ENCODE data around the gene MYH14. TPM values are rescaled to one million over a fixed set of nuclear protein-coding genes. Genes with fewer than 3 reads are reported as not detected.

Gene MYH14
- polyA plus RNA-seq, 1 donor (not counting 4 experiments of a cell fraction or from before 2014, with no cell fraction given), result 0.20 TPM

DNA sequence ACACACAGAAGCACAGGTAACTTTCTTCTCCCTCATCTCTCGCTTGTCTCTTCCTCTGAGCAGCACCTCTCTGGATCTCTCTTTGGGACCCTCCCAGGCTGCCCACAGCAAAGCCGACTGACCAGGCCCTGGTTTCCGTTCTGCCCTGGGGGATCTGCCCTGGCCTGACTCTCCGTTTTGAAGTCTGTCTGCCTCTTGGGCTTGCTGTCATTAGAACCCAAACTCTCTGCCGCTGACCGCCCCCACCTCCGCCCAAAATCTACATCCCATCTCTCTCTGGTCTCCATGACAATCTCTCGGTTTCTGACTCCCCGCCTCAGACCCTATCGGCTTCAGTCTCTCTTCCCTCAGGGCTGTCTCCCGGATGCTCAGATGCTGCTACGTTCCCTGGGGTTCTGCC is 118.8 kb downstream of the MYH14 start:
- TF ChIP-seq EZH2 (IDR thresholded peaks at IDR 0.05; ENCODE audit: low read length), result no peak
- TF ChIP-seq, protein P1, sequence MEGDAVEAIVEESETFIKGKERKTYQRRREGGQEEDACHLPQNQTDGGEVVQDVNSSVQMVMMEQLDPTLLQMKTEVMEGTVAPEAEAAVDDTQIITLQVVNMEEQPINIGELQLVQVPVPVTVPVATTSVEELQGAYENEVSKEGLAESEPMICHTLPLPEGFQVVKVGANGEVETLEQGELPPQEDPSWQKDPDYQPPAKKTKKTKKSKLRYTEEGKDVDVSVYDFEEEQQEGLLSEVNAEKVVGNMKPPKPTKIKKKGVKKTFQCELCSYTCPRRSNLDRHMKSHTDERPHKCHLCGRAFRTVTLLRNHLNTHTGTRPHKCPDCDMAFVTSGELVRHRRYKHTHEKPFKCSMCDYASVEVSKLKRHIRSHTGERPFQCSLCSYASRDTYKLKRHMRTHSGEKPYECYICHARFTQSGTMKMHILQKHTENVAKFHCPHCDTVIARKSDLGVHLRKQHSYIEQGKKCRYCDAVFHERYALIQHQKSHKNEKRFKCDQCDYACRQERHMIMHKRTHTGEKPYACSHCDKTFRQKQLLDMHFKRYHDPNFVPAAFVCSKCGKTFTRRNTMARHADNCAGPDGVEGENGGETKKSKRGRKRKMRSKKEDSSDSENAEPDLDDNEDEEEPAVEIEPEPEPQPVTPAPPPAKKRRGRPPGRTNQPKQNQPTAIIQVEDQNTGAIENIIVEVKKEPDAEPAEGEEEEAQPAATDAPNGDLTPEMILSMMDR (optimal IDR thresholded peaks at IDR 0.05 in 1 of 3, IDR thresholded peaks at IDR 0.05 in 1 of 3, conservative IDR thresholded peaks at IDR 0.05 in 1 of 3; ENCODE audit: extremely low read depth in 1 of 3, insufficient read depth in 2 of 3, low read length in 3 of 3), result no peak
- DNase-seq (ENCODE audit: low read depth, low spot score) (no peak), FAIRE-seq (no peak)
- dilution Hi-C loops (cut with MboI; ENCODE audit: extremely low pct_ligation_motif_present, low sequenced_read_pairs), result no loop called here
- no peak overlapping the region for H3K4me3 ChIP-seq (ENCODE audit: control insufficient read depth in 2 of 3, extremely low read depth in 1 of 3, insufficient read depth in 2 of 3, low read depth in 1 of 3, low read length in 3 of 3)
- no peaks in the 10 kb centered on the region for H3K4me1 ChIP-seq (ENCODE audit: control insufficient read depth, extremely low read depth, insufficient read depth, low read length)
- H3K27ac ChIP-seq (ENCODE audit: control insufficient read depth, insufficient read depth, low read length), result no peak overlapping the region
- no peak overlapping the region for H2AFZ ChIP-seq (ENCODE audit: control insufficient read depth, low read length)
- no peak overlapping the region for H3K9ac ChIP-seq (ENCODE audit: control insufficient read depth, extremely low read depth, insufficient read depth, low read length)
- H4K20me1 ChIP-seq (ENCODE audit: control insufficient read depth, extremely low read depth, insufficient read depth, low read length), result no peaks in the 10 kb centered on the region
- peaks cover 16% of the 10 kb centered on the region for H3K27me3 ChIP-seq (ENCODE audit: control insufficient read depth, extremely low read depth, insufficient read depth, low read length)
- no peaks in the 10 kb centered on the region for H3K9me1 ChIP-seq (ENCODE audit: control insufficient read depth, extremely low read depth, insufficient read depth, low read length)
- H3K9me3 ChIP-seq (ENCODE audit: control insufficient read depth, low read depth, low read length), result no peaks in the 10 kb centered on the region
- no peaks in the 10 kb centered on the region for H3K79me2 ChIP-seq (ENCODE audit: control insufficient read depth, insufficient read depth, low read length)
- no peak overlapping the region for H3K4me2 ChIP-seq (ENCODE audit: control insufficient read depth, extremely low read depth, insufficient read depth, low read depth, low read length)
- no peaks in the 10 kb centered on the region for H3K36me3 ChIP-seq (ENCODE audit: control insufficient read depth in 2 of 2, extremely low read depth in 1 of 2, insufficient read depth in 2 of 2, low read length in 2 of 2)

DNA sequence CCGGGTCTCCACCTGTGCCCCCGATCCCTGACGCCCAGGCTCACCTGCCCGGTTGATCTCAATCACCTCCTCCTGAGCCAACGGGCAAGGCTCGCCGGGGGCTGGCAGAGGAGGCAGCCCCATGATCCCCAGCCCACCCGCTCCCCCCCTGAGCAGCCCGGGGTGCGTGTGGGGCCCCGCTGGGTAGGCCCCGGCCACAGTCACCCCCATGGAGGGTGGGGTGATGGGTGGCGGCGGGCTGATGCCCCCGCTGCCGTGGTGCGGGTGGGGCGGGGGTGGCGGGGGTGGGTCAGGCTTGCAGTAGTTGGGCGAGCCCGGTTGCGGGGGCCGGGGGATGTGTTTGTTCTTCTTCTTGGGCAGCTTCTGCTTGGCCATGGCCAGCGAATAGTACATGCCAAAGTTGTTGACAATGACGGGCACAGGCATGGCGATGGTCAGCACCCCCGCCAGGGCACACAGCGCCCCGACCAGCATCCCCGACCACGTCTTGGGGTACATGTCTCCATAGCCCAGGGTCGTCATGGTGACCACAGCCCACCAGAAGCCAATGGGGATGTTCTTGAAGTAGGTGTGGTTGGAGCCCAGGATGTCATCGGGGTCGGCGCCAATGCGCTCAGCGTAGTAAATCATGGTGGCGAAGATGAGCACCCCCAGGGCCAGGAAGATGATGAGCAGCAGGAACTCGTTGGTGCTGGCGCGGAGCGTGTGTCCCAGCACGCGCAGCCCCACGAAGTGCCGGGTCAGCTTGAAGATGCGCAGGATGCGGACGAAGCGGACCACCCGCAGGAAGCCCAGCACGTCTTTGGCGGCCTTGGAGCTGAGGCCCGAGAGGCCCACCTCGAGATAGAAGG is 119.7 kb downstream of the MYH14 start:
- Histone ChIP-seq H3K27me3 (ENCODE audit: control insufficient read depth, extremely low read depth, insufficient read depth, low read length) (peaks cover 25% of the 10 kb centered on the region), H3K4me3 (ENCODE audit: control insufficient read depth in 2 of 3, extremely low read depth in 1 of 3, insufficient read depth in 2 of 3, low read depth in 1 of 3, low read length in 3 of 3) (no peak overlapping the region), H3K27ac (ENCODE audit: control insufficient read depth, insufficient read depth, low read length) (no peak overlapping the region), H3K9me1 (ENCODE audit: control insufficient read depth, extremely low read depth, insufficient read depth, low read length) (no peaks in the 10 kb centered on the region), H2AFZ (ENCODE audit: control insufficient read depth, low read length) (no peak overlapping the region), H3K4me1 (ENCODE audit: control insufficient read depth, extremely low read depth, insufficient read depth, low read length) (no peaks in the 10 kb centered on the region), H3K9ac (ENCODE audit: control insufficient read depth, extremely low read depth, insufficient read depth, low read length) (no peak overlapping the region), H3K4me2 (ENCODE audit: control insufficient read depth, extremely low read depth, insufficient read depth, low read depth, low read length) (no peak overlapping the region), H4K20me1 (ENCODE audit: control insufficient read depth, extremely low read depth, insufficient read depth, low read length) (no peaks in the 10 kb centered on the region), H3K79me2 (ENCODE audit: control insufficient read depth, insufficient read depth, low read length) (no peaks in the 10 kb centered on the region), H3K9me3 (ENCODE audit: control insufficient read depth, low read depth, low read length) (no peaks in the 10 kb centered on the region), H3K36me3 (ENCODE audit: control insufficient read depth in 2 of 2, extremely low read depth in 1 of 2, insufficient read depth in 2 of 2, low read length in 2 of 2) (no peaks in the 10 kb centered on the region)
- DNase-seq (ENCODE audit: low read depth, low spot score) (no peak), FAIRE-seq (no peak)
- dilution Hi-C loops (cut with MboI; ENCODE audit: extremely low pct_ligation_motif_present, low sequenced_read_pairs), result no loop called here
- TF ChIP-seq, protein P1 (optimal IDR thresholded peaks at IDR 0.05 in 1 of 3, IDR thresholded peaks at IDR 0.05 in 1 of 3, conservative IDR thresholded peaks at IDR 0.05 in 1 of 3; ENCODE audit: extremely low read depth in 1 of 3, insufficient read depth in 2 of 3, low read length in 3 of 3), result no peak
- no peak for TF ChIP-seq EZH2 (IDR thresholded peaks at IDR 0.05; ENCODE audit: low read length)
